Bronchial epithelial cell (primary cell): ENCODE data around the gene CAP1. TPM values are rescaled to one million over a fixed set of nuclear protein-coding genes. Genes with fewer than 3 reads are reported as not detected.
A peak's percentile ranks its signal among the peaks of the same experiment; 100 is the strongest.

ENCODE experiments used
- DNase-seq: peaks from one replicate; pipeline ENCODE4 v3.0.0-alpha.2; 2010; ENCODE audit warnings: low read depth
- FAIRE-seq: peaks from 2 replicates; lab custom pipeline; 2011; peaks lifted over from hg19 to GRCh38; lab: Jason Lieb, UNC
- H3K27me3 ChIP-seq: 2 replicates; pipeline ENCODE4 v1.5.1; 2011; ENCODE audit warnings: low read length; ENCODE audit not compliant: control insufficient read depth, insufficient read depth
- H3K36me3 ChIP-seq: 2 replicates; pipeline ENCODE4 v1.5.1; 2011; ENCODE audit warnings: low read length; ENCODE audit not compliant: control insufficient read depth, insufficient read depth
- H3K4me3 ChIP-seq: 2 replicates; pipeline ENCODE4 v1.5.1; 2011; ENCODE audit warnings: mild to moderate bottlenecking, low read depth, low read length, control low read depth
- total RNA-seq: library from RNA; depleted of rRNA; stranded (reverse); fragments of >200 nt; gene quantifications from 2 replicates; pipeline ENCODE4 v1.2.1, GENCODE V29; 2014
- TF ChIP-seq, protein P1 (sequence below): IDR thresholded peaks from 2 replicates; pipeline ENCODE4 v1.5.1; 2011; ENCODE audit warnings: mild to moderate bottlenecking, moderate library complexity, low read length, control low read depth, inconsistent platforms; ENCODE audit not compliant: insufficient read depth, severe bottlenecking

Gene CAP1
- total RNA-seq, 1 donor from 2014 or later = 359 TPM

DNA sequence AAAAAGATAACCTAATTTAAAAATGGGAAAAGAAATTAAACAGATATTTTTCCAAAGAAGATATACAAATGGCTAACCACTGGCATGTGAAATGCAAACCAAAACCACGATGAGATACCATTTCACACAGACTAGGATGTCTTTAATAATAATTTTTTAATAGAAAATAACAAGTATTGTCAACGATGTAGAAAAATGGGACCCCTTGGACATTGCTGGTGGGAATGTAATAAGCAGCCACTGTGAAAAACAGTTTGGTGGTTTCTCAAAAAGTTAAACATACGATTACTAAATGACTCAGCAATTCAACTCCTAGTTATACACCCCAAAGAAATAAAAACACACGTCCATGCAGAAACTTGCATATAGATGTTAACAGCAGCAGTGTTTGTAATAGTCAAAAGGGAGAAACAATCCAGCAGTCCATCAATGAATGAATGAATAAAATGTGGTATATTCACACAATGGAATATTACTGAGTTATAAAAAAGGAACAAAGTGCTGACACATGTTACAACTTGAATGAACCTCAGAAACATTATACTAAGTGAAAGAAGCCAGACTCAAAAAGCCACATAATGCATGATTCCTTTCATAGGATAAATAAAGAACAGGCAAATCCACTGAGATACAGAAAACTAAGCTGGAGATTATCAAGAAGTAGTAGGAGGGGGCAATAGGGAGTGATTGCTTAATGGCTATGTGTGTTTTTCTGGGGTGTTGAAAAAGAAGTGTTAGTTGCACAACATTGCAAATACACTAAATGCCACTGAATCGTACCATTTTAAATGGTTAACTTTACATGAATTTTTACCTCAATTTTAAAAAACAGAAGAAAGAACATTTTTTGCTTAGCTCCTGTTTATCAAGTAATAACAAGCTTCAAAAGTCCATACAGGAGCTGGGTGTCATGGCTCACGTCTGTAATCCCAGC is 52.4 kb downstream of the CAP1 start:
- DNase-seq (no peak), FAIRE-seq (no peak)
- Histone ChIP-seq H3K4me3 (no peak overlapping the region), H3K27me3 (no peaks in the 10 kb centered on the region), H3K36me3 (peaks cover 10% of the 10 kb centered on the region)
- TF ChIP-seq, protein P1, sequence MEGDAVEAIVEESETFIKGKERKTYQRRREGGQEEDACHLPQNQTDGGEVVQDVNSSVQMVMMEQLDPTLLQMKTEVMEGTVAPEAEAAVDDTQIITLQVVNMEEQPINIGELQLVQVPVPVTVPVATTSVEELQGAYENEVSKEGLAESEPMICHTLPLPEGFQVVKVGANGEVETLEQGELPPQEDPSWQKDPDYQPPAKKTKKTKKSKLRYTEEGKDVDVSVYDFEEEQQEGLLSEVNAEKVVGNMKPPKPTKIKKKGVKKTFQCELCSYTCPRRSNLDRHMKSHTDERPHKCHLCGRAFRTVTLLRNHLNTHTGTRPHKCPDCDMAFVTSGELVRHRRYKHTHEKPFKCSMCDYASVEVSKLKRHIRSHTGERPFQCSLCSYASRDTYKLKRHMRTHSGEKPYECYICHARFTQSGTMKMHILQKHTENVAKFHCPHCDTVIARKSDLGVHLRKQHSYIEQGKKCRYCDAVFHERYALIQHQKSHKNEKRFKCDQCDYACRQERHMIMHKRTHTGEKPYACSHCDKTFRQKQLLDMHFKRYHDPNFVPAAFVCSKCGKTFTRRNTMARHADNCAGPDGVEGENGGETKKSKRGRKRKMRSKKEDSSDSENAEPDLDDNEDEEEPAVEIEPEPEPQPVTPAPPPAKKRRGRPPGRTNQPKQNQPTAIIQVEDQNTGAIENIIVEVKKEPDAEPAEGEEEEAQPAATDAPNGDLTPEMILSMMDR = no peak

DNA sequence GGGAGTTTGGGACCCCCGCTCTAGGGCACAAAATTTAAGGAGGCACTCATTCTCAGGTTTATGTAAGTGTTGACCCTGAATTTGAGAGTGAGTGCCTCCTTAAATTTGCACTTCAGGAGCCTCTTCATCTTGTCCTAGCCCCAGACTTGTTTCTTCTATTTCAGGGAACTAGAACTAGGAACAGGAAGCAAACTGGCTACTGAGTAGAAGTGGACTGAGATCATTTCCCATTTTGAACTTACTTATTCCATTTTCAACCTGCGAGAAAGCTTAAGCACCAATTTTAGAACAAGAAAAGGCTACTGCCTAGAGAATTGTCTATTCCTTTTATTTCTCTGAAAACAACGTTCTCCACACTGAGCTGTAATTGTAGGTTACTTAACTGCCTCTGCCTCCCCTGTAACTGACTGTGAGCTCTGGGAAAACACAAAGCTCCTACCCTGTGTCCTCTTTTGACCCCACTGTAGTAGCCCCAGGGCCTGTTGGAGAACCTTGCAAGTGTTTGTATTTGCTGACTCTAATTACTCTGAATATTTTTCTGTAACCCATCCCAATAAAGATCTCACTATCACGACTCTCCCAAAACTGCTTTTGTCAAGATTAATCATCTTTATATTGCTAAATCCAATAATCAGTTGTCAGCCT is 54.1 kb downstream of the CAP1 start:
- DNase-seq = no peak
- no peak for FAIRE-seq
- H3K36me3 ChIP-seq = peaks cover 6% of the 10 kb centered on the region
- H3K4me3 ChIP-seq = no peak overlapping the region
- H3K27me3 ChIP-seq = no peaks in the 10 kb centered on the region
- TF ChIP-seq, protein P1 = no peak

DNA sequence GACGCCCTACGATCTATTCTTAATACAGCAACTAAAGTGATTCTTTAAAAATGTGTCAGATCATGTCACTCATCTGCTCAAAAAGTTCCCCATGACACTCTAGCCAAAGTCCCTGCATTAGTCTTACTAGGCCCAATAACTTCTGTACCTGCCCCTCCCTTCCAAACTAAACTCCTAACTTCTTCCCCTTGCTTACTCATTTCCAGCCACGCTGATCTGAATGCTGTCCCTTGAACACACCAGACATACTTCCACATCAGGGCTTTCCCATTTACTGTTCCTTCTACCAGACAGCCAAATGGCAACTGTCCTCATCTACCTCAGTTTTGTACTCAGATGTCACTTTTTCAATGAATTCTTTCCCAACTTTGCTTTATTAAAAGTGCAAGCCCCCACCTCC is 55.3 kb downstream of the CAP1 start:
- Histone ChIP-seq H3K27me3 (no peaks in the 10 kb centered on the region), H3K4me3 (no peak overlapping the region), H3K36me3 (peaks cover 3% of the 10 kb centered on the region)
- DNase-seq = no peak
- TF ChIP-seq, protein P1 = no peak
- FAIRE-seq = no peak

DNA sequence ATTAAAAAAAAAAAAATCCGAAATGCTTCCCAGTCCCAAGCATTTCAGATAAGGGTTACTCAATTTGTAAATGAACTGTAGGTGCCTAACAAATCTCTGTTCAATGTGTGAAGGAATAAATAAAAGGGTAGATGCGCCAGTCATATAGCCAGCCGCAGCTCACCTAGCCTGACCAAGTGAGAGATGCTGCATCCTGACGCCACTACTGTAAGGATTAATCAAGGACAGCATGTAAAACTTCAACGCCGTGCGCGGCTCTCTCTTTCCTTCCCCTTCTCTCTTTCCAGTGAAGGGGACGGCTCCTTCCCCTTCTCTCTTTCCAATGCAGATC is 56.1 kb downstream of the CAP1 start:
- DNase-seq (no peak), FAIRE-seq (no peak)
- TF ChIP-seq, protein P1 = no peak

DNA sequence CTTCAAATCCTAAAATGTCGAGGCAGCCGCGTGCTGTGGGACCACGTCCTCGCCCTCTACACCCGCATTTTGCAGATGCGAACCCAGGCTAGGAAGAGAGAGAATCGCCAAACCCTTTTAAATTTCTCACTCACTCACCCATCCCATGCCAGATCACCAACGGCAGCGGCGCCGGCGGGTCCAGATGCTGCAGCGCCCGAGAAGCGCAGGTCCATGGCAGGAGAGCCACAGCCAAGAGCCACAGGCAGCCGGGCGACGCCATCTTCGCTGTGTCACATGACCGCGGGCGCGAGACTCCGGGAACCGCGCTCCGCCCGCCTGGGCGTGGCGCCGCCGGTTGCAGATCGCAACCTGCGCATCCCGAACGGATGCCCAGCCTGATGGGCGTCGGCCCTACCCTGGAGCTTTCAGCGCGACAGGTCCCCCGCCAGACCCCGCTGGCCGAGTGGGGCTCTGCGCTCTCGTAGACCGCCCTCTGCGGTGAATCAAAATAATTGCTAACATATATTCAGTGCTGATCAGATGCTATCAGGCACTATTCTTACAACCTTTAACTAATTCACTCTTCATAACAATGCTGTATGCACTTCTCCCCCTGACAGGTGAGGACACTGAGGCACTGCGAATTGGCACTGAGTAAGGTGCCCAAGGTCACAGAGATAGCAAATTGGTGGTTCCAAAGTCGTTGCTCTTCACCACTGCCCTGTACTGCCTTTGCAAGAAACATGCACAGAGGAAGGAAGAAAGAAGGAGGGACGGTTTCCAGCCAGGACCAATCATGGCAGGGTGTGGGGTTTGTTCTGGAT is 56.7 kb downstream of the CAP1 start, which contains the start of gene PPT1:
Gene PPT1 (minus strand): TSS at position 276 of the 806 bp plus-strand sequence. CDS start 14 bp downstream, at position 262.
- H3K27me3 ChIP-seq = no peaks in the 10 kb centered on the region
- H3K36me3 ChIP-seq = no peaks in the 10 kb centered on the region
- FAIRE-seq = no peak
- DNase-seq = peak; percentile 57
- H3K4me3 ChIP-seq = peak within 1 kb of the TSS; percentile 76
- TF ChIP-seq, protein P1 = peak; percentile 16

More for the DNA sequence above, 56.1 kb downstream of the CAP1 start:
- Histone ChIP-seq H3K4me3 (peak overlapping the region; percentile 76), H3K36me3 (peaks cover 3% of the 10 kb centered on the region), H3K27me3 (no peaks in the 10 kb centered on the region)
